Psoas muscle (tissue), 8 donors: ENCODE measurements around the gene POLR2L. TPM values are rescaled to one million over a fixed set of nuclear protein-coding genes. Genes with fewer than 3 reads are reported as not detected.

Experiments
- ATAC-seq, 4 donors: fragments of 200-7000 bp; cut with Tn5 transposase; one replicate each; pipeline ENCODE4 v1.9.1; 2020; ENCODE audit warnings: moderate library complexity in 3 of 4, mild to moderate bottlenecking in 2 of 4
- DNase-seq, 2 donors: peaks; one replicate each; pipeline ENCODE4 v3.0.0-alpha.2; 2020
- H3K27ac ChIP-seq: fragments of 200-600 bp; one replicate; pipeline ENCODE4 v1.8.0; 2022
- H3K27me3 ChIP-seq, 3 donors: fragments of 200-600 bp in 1 of 3; one replicate each; pipeline versions ENCODE4 v1.6.1 to v1.8.0; 2013 to 2022; ENCODE audit warnings: low read length in 2 of 3, mild to moderate bottlenecking in 2 of 3, moderate library complexity in 1 of 3; ENCODE audit not compliant: insufficient read depth in 3 of 3
- H3K36me3 ChIP-seq, 2 donors: fragments of 200-600 bp in 1 of 2; one replicate each; pipeline versions ENCODE4 v1.6.1 to v1.8.0; 2013 to 2022; ENCODE audit warnings: low read depth in 1 of 2, mild to moderate bottlenecking in 1 of 2, moderate library complexity in 1 of 2; ENCODE audit not compliant: insufficient read depth in 1 of 2
- H3K4me1 ChIP-seq: fragments of 200-600 bp; one replicate; pipeline ENCODE4 v1.8.0; 2022
- H3K4me3 ChIP-seq: fragments of 200-600 bp; one replicate; pipeline ENCODE4 v1.8.0; 2022; ENCODE audit warnings: mild to moderate bottlenecking
- H3K9me3 ChIP-seq: fragments of 200-600 bp; one replicate; pipeline ENCODE4 v1.8.0; 2022
- WGBS, 3 donors: extraction: QIAGEN DNeasy Blood & Tissue Kit; methylation state at CpG; one replicate each; pipeline versions ENCODE4 v1.1.6 to v1.1.7; 2013; 5-methylcytosine and 5-hydroxymethylcytosine counted together
- intact Hi-C, 2 donors: fragments of 100-400 bp; cut with DNase I; formaldehyde crosslinking; loops; one replicate each; pipeline versions ENCODE4 v1.11.0 to v1.14.2; 2022
- polyA plus RNA-seq, 3 donors: library from polyadenylated mRNA; stranded (reverse); fragments of 200-250 nt; gene quantifications; one replicate each; pipeline ENCODE4 v1.2.3, GENCODE V29; 2013
- total RNA-seq, 4 donors: library from RNA; stranded (reverse); fragmentation: NEBNext Ultra II Directional in 2 of 4; extraction: Animal tissue kit (Norgen Biotek cat#: 25700) in 2 of 4; gene quantifications; one replicate each; pipeline versions ENCODE4 v1.2.1 to v1.2.4, GENCODE V29; 2021 to 2023
- TF ChIP-seq, protein P1 (sequence below): fragments of 200-600 bp; IDR thresholded peaks from one replicate; pipeline ENCODE4 v1.8.0; 2022; ENCODE audit warnings: antibody characterized with exemption
- donor health status: healthy with polysubstance abuse.
- donor health status: DM: no; HTN: no; CAD: no; lungs with moderate emphysema.
- donor health status: Bipolar disorder and iron deficiency.
- donor health status: healthy.
- donor health status: DM: yes; HTN: yes; CAD: no.
- donor health status: DM: no; HTN: no; CAD: no.
- donor health status: DM: no; HTN: no; CAD: no.
- donor health status: DM: yes; HTN: yes; CAD: no.

The POLR2L gene
- total and polyA plus RNA-seq, 7 donors = 113 to 205 (median 176) TPM

DNA sequence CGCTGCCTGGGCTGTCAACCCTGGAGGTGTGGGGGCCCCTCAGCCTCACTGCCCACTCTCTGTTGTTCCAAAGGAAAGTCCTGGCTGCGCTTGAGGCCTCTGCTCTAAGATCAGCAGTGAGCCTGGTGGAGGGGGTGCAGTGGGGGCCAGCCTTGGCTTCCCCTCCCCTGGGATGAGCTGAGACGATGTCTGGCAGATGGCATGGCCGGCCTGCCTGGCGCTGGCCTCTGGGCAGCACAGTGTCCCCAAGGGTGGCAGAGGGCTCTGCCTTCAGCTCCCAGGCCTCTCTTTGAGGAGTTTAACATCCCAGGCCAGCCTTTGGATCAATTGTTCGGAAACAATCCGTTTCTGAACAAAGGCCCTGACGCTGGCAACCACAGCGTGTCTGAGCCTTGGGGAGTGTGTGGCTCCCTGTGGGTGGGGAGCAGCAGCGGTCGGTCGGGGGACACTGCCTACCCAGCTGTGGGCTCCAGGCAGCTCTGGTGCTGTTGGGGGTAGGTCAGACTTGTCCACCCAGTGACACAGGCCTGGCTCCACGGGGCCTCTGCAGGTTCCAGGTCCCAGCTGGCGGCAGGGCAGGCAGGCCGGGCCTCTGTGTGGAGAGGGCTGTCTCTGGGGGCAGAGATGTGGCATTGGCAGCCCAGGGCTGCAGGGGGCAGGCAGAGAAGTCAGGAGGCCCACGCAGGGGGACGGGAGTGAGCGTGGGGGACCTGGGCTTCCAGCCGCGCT, 12.4 kb upstream of the POLR2L start:
- ATAC-seq (no peak), DNase-seq (no peak)
- 79 to 84% (median 79%) methylated on average over 19 to 20 of the region's 20 CpGs for WGBS, 3 donors
- TF ChIP-seq, protein P1, sequence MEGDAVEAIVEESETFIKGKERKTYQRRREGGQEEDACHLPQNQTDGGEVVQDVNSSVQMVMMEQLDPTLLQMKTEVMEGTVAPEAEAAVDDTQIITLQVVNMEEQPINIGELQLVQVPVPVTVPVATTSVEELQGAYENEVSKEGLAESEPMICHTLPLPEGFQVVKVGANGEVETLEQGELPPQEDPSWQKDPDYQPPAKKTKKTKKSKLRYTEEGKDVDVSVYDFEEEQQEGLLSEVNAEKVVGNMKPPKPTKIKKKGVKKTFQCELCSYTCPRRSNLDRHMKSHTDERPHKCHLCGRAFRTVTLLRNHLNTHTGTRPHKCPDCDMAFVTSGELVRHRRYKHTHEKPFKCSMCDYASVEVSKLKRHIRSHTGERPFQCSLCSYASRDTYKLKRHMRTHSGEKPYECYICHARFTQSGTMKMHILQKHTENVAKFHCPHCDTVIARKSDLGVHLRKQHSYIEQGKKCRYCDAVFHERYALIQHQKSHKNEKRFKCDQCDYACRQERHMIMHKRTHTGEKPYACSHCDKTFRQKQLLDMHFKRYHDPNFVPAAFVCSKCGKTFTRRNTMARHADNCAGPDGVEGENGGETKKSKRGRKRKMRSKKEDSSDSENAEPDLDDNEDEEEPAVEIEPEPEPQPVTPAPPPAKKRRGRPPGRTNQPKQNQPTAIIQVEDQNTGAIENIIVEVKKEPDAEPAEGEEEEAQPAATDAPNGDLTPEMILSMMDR = no peak
- Histone ChIP-seq H3K9me3 (no peaks in the 10 kb centered on the region), H3K27ac (no peak overlapping the region), H3K4me3 (no peak overlapping the region), H3K36me3 (no peaks in the 10 kb centered on the region), H3K27me3 (no peaks in the 10 kb centered on the region), H3K4me1 (peaks cover 3% of the 10 kb centered on the region)
- intact Hi-C loops = no loop called here

DNA sequence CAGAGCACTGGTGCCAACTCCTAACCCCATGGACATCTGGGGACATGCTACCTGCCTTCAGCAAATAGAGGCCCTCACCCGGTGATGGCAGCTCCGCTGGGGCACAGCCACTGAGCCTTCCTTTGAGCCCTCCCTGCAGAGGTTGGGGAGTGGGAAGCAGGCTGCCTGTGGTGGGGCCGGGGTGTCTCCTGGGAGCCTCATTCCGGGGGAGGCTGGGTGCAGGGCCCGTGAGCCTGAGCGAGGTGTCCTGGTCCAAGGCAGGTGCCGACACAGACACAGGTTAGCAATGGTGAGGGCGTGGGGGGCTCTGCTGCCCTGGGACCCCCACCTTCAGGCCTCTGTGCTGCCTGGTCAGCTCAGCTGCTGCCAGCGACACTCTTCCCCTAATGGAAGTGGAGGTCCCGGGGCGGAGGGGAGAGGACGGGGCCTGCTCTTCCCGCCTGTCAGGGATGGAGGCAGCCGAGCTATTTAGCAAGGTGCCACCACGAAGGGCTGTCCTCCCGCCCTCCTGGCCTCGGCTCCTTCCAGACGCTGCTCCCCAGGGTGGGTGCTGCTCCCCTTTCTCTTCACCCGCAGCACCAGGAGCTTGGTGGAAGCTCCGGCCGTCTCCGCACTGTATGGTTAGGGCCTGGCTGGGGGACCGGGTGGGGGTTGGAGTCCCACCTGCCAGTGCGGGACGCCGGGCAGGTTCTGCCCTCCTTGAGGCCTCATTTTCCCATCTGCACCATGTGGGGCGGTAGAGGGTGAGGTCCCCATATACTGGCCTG, 11.5 kb upstream of the POLR2L start:
- WGBS, 3 donors = 93 to 96% (median 93%) methylated on average over 25 to 27 of the region's 27 CpGs

DNA sequence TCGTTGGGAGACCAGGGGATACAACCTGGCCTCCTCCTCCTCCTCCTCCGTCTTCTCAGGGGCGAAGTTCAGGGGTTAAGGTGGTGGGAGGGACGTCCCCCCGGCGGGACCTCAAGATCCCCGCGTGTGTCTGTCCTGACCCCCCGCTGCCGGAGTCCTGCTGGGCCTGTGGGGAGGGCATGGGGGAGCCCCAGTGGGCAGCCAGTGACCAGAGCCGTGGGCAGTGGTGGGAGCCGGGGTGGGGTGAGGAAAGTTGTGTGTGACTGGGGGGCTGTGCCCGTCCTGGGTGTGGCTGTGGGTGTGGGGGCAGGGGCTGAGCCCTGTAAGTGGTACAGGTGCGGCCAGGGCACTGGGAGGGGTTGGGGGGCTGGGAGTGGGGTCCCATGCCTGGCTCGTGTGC, 10.4 kb upstream of the POLR2L start:
- no peaks in the 10 kb centered on the region for H3K9me3 ChIP-seq
- DNase-seq = no peak
- no peak overlapping the region for H3K4me3 ChIP-seq
- intact Hi-C loops = no loop called here
- peaks cover 10% of the 10 kb centered on the region for H3K4me1 ChIP-seq
- ATAC-seq = no peak
- H3K36me3 ChIP-seq = no peaks in the 10 kb centered on the region
- TF ChIP-seq, protein P1 = no peak
- H3K27ac ChIP-seq = no peak overlapping the region
- H3K27me3 ChIP-seq = peaks cover 0 to 11% (median 0%) of the 10 kb centered on the region in 3 donors
- WGBS, 3 donors = 84 to 86% (median 85%) methylated on average over 14 to 15 of the region's 15 CpGs

More for the DNA sequence above, 11.5 kb upstream of the POLR2L start:
- DNase-seq = no peak
- no peak overlapping the region for H3K27ac ChIP-seq
- intact Hi-C loops = no loop called here
- H3K4me1 ChIP-seq = peaks cover 5% of the 10 kb centered on the region
- TF ChIP-seq, protein P1 = no peak
- no peak overlapping the region for H3K4me3 ChIP-seq
- no peak for ATAC-seq
- H3K36me3 ChIP-seq = no peaks in the 10 kb centered on the region
- H3K9me3 ChIP-seq = no peaks in the 10 kb centered on the region
- H3K27me3 ChIP-seq = peaks cover 0 to under 1% (median 0%) of the 10 kb centered on the region in 3 donors

DNA sequence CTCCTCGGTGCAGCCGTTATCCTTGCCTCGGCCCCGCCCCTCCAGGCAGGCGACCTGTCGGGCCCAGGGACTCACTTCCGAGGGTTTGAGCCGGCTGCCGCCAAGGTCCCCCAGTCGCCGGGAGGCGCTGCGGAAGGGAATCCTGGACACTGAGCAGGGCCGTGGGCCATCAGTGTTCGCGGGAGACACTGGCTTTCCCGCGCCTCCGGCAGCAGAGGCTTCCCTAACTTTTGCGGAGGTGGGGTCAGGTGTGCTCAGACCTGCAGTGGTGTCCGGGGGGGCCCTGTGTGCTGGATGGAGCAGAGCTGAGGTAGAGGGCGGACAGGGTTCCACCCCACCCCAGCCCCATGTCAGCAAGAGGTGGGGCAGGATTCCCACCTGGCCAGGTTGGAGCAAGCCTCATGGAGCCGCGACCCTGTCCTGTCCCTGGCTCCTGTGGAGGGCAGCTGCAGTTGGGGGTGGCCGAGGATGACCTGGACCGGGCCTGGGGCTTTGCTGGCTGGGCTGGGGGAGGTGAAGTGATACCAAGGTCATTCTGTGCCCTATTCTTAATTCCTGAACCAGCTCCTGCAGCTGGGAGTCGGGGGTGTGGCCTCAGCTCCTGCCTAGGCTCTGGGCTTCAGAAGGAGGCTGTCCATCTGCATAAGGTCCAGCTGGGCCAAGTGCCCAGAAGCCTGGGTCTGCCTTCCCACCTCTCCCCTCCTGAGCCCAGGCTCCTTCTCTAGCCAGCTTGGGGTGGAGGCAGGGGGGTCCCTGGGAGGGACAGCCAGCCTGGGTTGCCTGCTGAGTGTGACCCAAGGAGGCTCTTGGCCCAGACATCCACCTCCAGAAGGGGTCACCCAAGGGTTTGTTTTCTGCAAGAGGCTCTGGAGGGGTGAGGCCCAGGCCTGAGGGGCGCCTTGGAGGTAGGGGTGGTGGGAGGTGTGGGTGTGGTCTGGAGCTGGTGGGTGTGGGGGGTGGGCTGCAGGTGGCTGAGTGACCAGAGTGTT, 8.7 kb upstream of the POLR2L start:
- peaks cover 0 to 11% (median 0%) of the 10 kb centered on the region in 3 donors for H3K27me3 ChIP-seq
- no peak overlapping the region for H3K4me3 ChIP-seq
- TF ChIP-seq, protein P1 = no peak
- intact Hi-C loops = no loop called here
- H3K4me1 ChIP-seq = peaks cover 10% of the 10 kb centered on the region
- ATAC-seq = no peak
- no peaks in the 10 kb centered on the region for H3K36me3 ChIP-seq
- no peak for DNase-seq
- H3K9me3 ChIP-seq = no peaks in the 10 kb centered on the region
- 74 to 85% (median 80%) methylated on average over 24 to 28 of the region's 28 CpGs for WGBS, 3 donors
- no peak overlapping the region for H3K27ac ChIP-seq
